Measurements from ENCODE around the gene SH3BGRL. TPM values are rescaled to one million over a fixed set of nuclear protein-coding genes. Genes with fewer than 3 reads are reported as not detected.

The SH3BGRL gene
- total RNA-seq, 1 experiment from 2014 or later: 93.2 TPM

DNA sequence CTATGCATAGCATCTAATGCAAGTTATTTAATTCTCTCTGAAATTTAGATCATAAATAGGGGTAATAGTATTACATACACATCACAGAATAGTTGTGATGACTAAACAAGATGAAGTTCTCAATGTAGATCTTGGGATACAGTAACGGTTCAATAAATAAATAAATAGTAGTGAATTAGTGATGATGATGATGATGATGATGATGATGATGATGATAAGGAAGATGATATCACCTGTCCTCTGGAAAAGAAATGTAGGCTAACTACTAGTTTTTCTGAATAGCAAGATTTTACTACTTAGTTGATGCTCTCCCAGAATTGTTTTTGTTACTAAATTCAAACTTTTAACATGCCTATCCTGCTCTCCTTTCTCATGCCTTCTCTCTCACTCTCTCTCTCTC is 30.3 kb downstream of the SH3BGRL start:
- Histone ChIP-seq H3K36me3 (ENCODE audit: control insufficient read depth, insufficient read depth, low read length) (no peaks in the 10 kb centered on the region), H3K9me3 (ENCODE audit: control insufficient read depth, insufficient read depth, low read depth, low read length) (no peaks in the 10 kb centered on the region), H3K27me3 (ENCODE audit: control insufficient read depth, insufficient read depth, low read length) (no peaks in the 10 kb centered on the region), H3K27ac (ENCODE audit: low read length) (no peak overlapping the region), H3K4me3 (ENCODE audit: low read depth in 2 of 2, low read length in 2 of 2) (no peak overlapping the region), H3K4me1 (ENCODE audit: control insufficient read depth, insufficient read depth, low read length) (no peaks in the 10 kb centered on the region)
- no peak for TF ChIP-seq POLR2AphosphoS5 (IDR thresholded peaks at IDR 0.05; ENCODE audit: low read depth, low read length)
- TF ChIP-seq, protein P1, sequence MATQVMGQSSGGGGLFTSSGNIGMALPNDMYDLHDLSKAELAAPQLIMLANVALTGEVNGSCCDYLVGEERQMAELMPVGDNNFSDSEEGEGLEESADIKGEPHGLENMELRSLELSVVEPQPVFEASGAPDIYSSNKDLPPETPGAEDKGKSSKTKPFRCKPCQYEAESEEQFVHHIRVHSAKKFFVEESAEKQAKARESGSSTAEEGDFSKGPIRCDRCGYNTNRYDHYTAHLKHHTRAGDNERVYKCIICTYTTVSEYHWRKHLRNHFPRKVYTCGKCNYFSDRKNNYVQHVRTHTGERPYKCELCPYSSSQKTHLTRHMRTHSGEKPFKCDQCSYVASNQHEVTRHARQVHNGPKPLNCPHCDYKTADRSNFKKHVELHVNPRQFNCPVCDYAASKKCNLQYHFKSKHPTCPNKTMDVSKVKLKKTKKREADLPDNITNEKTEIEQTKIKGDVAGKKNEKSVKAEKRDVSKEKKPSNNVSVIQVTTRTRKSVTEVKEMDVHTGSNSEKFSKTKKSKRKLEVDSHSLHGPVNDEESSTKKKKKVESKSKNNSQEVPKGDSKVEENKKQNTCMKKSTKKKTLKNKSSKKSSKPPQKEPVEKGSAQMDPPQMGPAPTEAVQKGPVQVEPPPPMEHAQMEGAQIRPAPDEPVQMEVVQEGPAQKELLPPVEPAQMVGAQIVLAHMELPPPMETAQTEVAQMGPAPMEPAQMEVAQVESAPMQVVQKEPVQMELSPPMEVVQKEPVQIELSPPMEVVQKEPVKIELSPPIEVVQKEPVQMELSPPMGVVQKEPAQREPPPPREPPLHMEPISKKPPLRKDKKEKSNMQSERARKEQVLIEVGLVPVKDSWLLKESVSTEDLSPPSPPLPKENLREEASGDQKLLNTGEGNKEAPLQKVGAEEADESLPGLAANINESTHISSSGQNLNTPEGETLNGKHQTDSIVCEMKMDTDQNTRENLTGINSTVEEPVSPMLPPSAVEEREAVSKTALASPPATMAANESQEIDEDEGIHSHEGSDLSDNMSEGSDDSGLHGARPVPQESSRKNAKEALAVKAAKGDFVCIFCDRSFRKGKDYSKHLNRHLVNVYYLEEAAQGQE (IDR thresholded peaks at IDR 0.05; ENCODE audit: insufficient read depth in 1 of 2, low read depth in 2 of 2, low read length in 1 of 2): no peak
- TF ChIP-seq SIN3A (IDR thresholded peaks at IDR 0.05; ENCODE audit: borderline replicate concordance, insufficient read depth, low read depth, low read length): no peak
- no peak for TF ChIP-seq TCF7L2 (IDR thresholded peaks at IDR 0.05; ENCODE audit: low read depth, low read length)
- no peak for ATAC-seq
- no TSS peak for BruUV-seq (replicated peaks)
- intact Hi-C loops (cut with micrococcal nuclease; ENCODE audit: unreplicated experiment) (no loop called here), in situ Hi-C loops (cut with HindIII; ENCODE audit: low pct_unique_long_range_greater_than_20kb, low sequenced_read_pairs) (no loop called here)
- DNase-seq (ENCODE audit: low read depth, low spot score): no peak
- ChIA-PET POLR2A (no interaction called here), CTCF (no interaction called here)

DNA sequence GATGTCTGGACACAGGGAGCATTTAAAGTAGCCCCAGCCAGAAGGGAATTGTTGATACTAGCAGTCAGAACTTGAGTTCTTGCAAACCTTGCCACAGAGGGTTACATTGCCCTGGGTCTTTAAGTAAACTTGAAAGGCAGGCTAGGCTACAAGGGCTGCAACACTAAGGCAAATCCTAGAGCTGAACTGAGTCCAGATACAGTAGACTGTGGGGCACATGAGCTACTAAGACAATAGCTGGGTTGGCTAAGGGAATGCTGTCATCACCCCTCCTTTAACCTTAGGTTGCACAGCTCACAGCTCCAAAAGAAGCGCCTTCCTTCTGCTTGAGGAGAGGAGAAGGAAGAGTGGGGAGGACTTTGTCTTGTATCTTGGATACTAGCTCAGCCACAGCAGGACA is 35.6 kb downstream of the SH3BGRL start:
- POLR2A ChIA-PET: no interaction called here
- ATAC-seq: no peak
- Histone ChIP-seq H3K4me3 (ENCODE audit: low read depth in 2 of 2, low read length in 2 of 2) (no peak overlapping the region), H3K27ac (ENCODE audit: low read length) (no peak overlapping the region), H3K36me3 (ENCODE audit: control insufficient read depth, insufficient read depth, low read length) (no peaks in the 10 kb centered on the region), H3K9me3 (ENCODE audit: control insufficient read depth, insufficient read depth, low read depth, low read length) (no peaks in the 10 kb centered on the region), H3K27me3 (ENCODE audit: control insufficient read depth, insufficient read depth, low read length) (no peaks in the 10 kb centered on the region), H3K4me1 (ENCODE audit: control insufficient read depth, insufficient read depth, low read length) (no peaks in the 10 kb centered on the region)
- TF ChIP-seq, protein P2, sequence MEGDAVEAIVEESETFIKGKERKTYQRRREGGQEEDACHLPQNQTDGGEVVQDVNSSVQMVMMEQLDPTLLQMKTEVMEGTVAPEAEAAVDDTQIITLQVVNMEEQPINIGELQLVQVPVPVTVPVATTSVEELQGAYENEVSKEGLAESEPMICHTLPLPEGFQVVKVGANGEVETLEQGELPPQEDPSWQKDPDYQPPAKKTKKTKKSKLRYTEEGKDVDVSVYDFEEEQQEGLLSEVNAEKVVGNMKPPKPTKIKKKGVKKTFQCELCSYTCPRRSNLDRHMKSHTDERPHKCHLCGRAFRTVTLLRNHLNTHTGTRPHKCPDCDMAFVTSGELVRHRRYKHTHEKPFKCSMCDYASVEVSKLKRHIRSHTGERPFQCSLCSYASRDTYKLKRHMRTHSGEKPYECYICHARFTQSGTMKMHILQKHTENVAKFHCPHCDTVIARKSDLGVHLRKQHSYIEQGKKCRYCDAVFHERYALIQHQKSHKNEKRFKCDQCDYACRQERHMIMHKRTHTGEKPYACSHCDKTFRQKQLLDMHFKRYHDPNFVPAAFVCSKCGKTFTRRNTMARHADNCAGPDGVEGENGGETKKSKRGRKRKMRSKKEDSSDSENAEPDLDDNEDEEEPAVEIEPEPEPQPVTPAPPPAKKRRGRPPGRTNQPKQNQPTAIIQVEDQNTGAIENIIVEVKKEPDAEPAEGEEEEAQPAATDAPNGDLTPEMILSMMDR (IDR thresholded peaks at IDR 0.05): no peak
- no peak for TF ChIP-seq TCF7L2 (IDR thresholded peaks at IDR 0.05; ENCODE audit: low read depth, low read length)
- TF ChIP-seq, protein P1 (IDR thresholded peaks at IDR 0.05; ENCODE audit: insufficient read depth in 1 of 2, low read depth in 2 of 2, low read length in 1 of 2): no peak
- no peak for TF ChIP-seq POLR2AphosphoS5 (IDR thresholded peaks at IDR 0.05; ENCODE audit: low read depth, low read length)
- no peak for TF ChIP-seq SIN3A (IDR thresholded peaks at IDR 0.05; ENCODE audit: borderline replicate concordance, insufficient read depth, low read depth, low read length)
- CTCF ChIA-PET: no interaction called here
- in situ Hi-C loops (cut with HindIII; ENCODE audit: low pct_unique_long_range_greater_than_20kb, low sequenced_read_pairs): no loop called here
- intact Hi-C loops (cut with micrococcal nuclease; ENCODE audit: unreplicated experiment): no loop called here
- DNase-seq (ENCODE audit: low read depth, low spot score): no peak
- BruUV-seq (replicated peaks): no TSS peak

All from Panc1 (cell line).